ENCODE data around the gene PRKCG.
"Not testable (repeated sequence)": the region's sequence is repeated elsewhere in the genome, so short reads cannot be mapped to it uniquely, and the experiment has no call there.

Gene PRKCG

DNA sequence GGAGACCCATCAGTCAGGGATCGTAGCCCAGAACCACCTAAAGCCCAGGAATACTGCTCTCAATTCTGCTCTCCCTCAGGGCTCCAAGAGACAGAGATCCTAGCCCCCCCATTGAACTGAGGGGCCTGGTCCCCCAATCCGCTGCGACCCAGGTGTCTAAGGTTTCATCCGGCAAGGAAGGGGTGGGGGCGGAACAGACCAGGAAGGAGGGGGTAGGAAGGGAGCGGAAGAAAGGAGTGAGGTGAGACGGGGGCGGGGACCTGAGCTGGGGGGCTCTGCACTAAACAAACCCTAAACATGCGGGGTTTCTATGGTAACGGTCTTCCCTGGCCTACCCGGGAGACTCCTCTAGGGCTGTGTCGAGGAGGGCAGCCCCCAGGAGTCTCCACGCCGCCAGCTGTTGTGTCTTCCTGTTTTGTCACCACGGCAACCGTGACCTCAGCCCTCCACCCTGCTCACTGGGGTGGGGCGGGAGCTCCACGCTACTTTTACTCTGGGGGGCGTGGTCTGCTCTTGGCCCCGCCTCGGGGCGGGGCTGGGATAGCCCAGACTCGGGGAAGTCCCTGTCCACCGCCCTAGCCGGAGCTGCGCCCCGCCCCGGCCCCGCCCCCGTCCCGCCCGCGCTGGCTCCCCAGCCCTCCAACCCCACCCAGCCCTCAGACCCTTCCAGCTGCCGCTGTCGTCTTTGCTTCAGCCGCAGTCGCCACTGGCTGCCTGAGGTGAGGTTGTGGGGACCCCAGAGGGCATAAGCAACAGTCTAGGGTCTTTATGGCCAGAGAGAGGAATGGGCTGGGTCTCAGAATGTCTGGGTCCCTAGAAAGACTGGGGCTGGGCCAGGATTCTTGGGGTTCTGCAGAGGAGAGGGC is 14.5 kb upstream of the PRKCG start, which contains the start of gene MYADM:
Gene MYADM, plus strand, starts transcription at position 659 of the 866 bp plus-strand sequence. CDS start 5,647 bp downstream, outside the sequence.
- Mint-ChIP-seq H3K27me3 (ENCODE audit: low read depth, poor library complexity) (peaks cover 2% of the 10 kb centered on the region), H3K9me3 (no peaks in the 10 kb centered on the region), H3K4me3 (peak within 1 kb of the TSS; percentile 99), H3K36me3 (ENCODE audit: low read depth) (peaks cover 9% of the 10 kb centered on the region), H3K27ac (peak within 1 kb of the TSS; percentile 100), H3K4me1 (peaks cover 38% of the 10 kb centered on the region)
- TF ChIP-seq, protein P1, sequence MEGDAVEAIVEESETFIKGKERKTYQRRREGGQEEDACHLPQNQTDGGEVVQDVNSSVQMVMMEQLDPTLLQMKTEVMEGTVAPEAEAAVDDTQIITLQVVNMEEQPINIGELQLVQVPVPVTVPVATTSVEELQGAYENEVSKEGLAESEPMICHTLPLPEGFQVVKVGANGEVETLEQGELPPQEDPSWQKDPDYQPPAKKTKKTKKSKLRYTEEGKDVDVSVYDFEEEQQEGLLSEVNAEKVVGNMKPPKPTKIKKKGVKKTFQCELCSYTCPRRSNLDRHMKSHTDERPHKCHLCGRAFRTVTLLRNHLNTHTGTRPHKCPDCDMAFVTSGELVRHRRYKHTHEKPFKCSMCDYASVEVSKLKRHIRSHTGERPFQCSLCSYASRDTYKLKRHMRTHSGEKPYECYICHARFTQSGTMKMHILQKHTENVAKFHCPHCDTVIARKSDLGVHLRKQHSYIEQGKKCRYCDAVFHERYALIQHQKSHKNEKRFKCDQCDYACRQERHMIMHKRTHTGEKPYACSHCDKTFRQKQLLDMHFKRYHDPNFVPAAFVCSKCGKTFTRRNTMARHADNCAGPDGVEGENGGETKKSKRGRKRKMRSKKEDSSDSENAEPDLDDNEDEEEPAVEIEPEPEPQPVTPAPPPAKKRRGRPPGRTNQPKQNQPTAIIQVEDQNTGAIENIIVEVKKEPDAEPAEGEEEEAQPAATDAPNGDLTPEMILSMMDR (IDR thresholded peaks at IDR 0.05): no peak
- peak; percentile 100 for DNase-seq

DNA sequence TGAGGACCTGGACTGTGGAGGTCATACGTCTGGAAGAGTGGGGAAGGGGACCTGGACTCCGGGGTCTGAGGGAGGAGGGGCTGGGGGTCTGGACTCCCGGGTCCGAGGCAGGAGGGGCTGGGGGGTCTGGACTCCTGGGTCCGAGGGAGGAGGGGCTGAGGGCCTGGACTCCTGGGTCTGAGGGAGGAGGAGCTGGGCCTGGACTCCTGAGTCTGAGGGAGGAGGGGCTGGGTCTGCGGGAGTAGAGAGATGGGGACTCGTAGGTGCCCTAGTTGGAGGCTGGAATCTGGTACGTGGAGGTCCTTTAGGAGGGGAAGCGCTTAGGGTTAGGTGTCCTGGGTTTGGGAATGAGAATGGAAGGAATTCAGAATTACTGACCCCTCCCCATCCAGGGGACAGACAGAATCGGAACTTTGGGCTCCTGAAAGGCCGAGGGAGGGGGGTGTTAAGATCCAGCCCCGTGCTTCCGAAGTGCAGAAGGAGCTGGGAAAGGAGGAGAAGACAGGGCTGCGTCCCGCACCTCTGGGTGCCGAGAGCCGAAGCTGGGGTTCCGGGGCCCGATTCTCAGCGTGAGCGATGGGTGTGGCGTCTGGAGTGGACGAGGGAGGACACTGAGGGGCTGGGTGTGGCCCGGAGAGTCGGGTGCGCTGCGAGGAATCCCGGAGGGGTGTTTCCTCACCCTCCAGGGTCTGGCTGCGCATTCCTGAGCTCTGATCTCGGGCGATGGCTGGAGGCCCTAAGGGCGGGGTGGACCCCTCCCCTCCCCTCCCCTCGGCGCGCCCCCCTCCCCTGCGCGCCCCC is 13.7 kb upstream of the PRKCG start:
- peak; percentile 55 for DNase-seq
- no peaks in the 10 kb centered on the region for H3K9me3 Mint-ChIP-seq
- H3K4me1 Mint-ChIP-seq: peaks cover 43% of the 10 kb centered on the region
- H3K36me3 Mint-ChIP-seq (ENCODE audit: low read depth): peaks cover 15% of the 10 kb centered on the region
- peak overlapping the region; percentile 99 for H3K4me3 Mint-ChIP-seq
- TF ChIP-seq, protein P1 (IDR thresholded peaks at IDR 0.05): no peak
- H3K27me3 Mint-ChIP-seq (ENCODE audit: low read depth, poor library complexity): no peaks in the 10 kb centered on the region
- H3K27ac Mint-ChIP-seq: peak overlapping the region; percentile 99

DNA sequence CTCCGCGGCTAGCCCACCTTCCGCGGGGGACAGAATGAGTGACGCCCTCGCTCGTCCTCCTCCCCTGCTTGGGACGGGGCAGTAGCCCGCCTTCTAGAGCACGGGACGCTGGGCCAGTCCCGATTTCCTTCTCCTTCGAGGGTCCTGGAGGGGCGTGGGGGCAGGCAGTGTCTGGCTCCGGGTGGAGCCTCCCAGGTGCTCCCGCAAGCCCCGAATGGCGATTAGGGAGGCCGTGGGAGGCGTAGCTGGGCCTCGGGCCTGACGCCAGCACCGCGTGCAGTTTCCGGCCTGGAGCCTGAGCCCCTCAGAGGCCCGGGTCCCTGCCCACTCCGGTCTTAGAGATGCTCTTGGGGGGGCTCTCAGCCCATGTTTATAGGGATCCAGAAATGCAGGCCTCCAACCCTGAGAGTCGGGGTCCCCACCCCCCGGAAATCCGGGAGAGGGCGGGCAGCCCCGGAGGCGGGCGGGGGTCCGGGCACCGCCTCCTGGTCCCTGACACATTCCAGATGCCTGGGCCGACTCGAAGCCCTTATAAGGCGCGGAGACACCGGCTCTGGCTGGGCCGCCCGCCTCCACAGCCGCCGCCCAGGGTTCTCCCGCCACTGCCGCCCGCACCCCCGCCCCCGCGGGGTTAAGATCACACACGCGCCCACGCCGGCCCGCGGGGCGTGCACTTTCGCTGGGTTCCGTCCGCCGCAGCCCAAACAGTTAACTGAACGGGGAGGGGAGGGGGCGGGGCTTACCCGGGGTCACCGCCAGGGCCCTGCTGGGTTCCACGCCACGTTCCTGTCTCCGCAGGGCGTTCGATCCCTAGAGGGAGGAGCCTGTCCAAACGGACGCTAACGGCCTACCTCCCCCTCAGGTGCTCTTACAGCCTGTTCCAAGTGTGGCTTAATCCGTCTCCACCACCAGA is 12.8 kb upstream of the PRKCG start:
- peak overlapping the region; percentile 97 for H3K27ac Mint-ChIP-seq
- TF ChIP-seq, protein P1 (IDR thresholded peaks at IDR 0.05): no peak
- DNase-seq: peak; percentile 89
- H3K4me3 Mint-ChIP-seq: peak overlapping the region; percentile 99
- peaks cover 23% of the 10 kb centered on the region for H3K36me3 Mint-ChIP-seq (ENCODE audit: low read depth)
- H3K27me3 Mint-ChIP-seq (ENCODE audit: low read depth, poor library complexity): no peaks in the 10 kb centered on the region
- H3K9me3 Mint-ChIP-seq: no peaks in the 10 kb centered on the region
- H3K4me1 Mint-ChIP-seq: peaks cover 48% of the 10 kb centered on the region

DNA sequence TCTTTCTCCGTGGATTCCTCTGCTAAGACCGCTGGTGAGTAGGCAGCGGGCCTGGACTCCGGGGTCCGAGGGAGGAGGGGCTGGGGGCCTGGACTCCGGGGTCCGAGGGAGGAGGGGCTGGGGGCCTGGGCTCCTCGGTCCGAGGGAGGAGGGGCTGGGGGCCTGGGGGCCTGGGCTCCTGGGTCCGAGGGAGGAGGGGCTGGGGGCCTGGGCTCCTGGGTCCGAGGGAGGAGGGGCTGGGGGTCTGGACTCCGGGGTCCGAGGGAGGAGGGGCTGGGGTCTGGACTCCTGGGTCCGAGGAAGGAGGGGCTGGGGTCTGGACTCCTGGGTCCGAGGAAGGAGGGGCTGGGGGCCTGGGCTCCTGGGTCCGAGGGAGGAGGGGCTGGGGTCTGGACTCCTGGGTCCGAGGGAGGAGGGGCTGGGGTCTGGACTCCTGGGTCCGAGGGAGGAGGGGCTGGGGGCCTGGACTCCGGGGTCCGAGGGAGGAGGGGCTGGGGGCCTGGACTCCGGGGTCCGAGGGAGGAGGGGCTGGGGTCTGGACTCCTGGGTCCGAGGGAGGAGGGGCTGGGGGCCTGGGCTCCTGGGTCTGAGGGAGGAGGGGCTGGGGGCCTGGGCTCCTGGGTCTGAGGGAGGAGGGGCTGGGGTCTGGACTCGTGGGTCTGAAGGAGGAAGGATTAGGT is 12.1 kb upstream of the PRKCG start:
- DNase-seq; H3K9me3 Mint-ChIP-seq; H3K27me3 Mint-ChIP-seq (ENCODE audit: low read depth, poor library complexity): not testable (repeated sequence)
- H3K27ac Mint-ChIP-seq: peak overlapping the region; percentile 97
- peaks cover 48% of the 10 kb centered on the region for H3K4me1 Mint-ChIP-seq
- H3K4me3 Mint-ChIP-seq: peak overlapping the region; percentile 99
- H3K36me3 Mint-ChIP-seq (ENCODE audit: low read depth): peaks cover 31% of the 10 kb centered on the region

DNA sequence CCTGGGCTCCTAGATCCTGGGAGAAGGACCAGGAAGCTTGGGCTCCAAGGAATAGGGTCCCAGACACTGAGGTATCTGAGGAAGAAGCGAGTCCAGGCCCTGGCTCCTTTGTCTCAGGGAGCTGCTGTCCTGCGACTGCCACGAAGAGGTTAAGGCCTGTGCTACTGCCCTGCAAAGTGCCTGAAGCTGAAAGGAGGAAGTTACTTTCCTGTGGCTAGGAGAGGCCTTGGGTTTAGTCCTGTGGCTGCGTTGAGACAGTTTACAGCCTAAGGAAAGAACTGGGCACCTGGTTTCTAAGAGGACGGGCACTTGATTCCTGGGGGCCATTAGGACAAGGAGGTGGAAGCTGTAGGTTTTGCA is 11.5 kb upstream of the PRKCG start:
- H3K27me3 Mint-ChIP-seq (ENCODE audit: low read depth, poor library complexity): peaks cover 4% of the 10 kb centered on the region
- peak overlapping the region; percentile 96 for H3K27ac Mint-ChIP-seq
- peak overlapping the region; percentile 79 for H3K4me3 Mint-ChIP-seq
- H3K9me3 Mint-ChIP-seq: no peaks in the 10 kb centered on the region
- DNase-seq: peak; percentile 15
- peaks cover 44% of the 10 kb centered on the region for H3K4me1 Mint-ChIP-seq
- TF ChIP-seq, protein P1 (IDR thresholded peaks at IDR 0.05): no peak
- peaks cover 36% of the 10 kb centered on the region for H3K36me3 Mint-ChIP-seq (ENCODE audit: low read depth)
